ENCODE measurements around the gene FARSA.

GRCh38 chr19:12947702-12948611 is 14.4 kb upstream of the FARSA start:
- TF ChIP-seq CTCF (IDR thresholded peaks at IDR 0.05; ENCODE audit: low read depth, low read length) (no peak), EZH2phosphoT487 (IDR thresholded peaks at IDR 0.05; ENCODE audit: low read depth) (no peak)
